Erythroblast (primary cell): ENCODE results near the gene CD84.

Experiments
- GATA1 ChIP-seq: IDR thresholded peaks from 2 replicates; pipeline ENCODE4 v1.6.1; 2011; ENCODE audit warnings: low read depth, mild to moderate bottlenecking, control low read depth, low read length, moderate library complexity
- POLR2A ChIP-seq: IDR thresholded peaks from 2 replicates; pipeline ENCODE4 v1.6.1; 2011; ENCODE audit warnings: mild to moderate bottlenecking, low read length

DNA sequence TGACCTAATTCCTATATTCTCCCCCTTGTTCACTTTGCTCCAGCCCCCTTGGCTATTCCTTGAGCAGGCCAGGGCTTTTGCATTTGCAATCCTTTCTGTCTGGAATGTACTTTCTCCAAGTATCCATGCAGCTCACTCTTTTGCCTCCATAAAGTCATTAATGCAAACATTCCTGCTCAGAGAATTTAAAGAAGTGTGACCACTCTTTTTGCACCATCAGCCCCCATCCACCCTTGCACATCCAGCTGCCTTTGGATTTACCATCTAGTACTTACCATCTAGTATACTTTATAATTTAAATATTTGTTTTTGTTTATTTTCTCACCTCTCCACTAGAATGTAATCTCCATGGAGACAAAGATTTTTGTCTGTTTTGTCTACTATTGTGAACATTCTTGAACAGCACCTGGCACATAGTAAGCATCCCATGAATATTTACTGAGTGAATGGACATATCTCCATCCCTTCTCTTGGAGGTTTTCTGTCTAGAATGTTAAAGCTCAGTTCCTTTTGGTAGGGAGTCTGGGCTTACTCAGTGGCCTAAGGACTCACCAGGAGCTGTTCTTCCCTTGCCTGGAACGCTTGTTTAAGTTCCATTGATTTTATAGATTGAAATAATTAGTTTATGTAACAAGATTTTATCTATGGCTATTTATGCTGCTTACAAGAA is 78.8 kb downstream of the CD84 start:
- no peak for TF ChIP-seq POLR2A
- no peak for TF ChIP-seq GATA1
